Neural progenitor cell (in vitro differentiated cells): ENCODE results near the gene HPSE2. TPM values are rescaled to one million over a fixed set of nuclear protein-coding genes. Genes with fewer than 3 reads are reported as not detected.

Source experiments
- DNase-seq: peaks from one replicate; pipeline ENCODE4 v3.0.0-alpha.2; 2016; ENCODE audit warnings: low spot score
- H2AFZ ChIP-seq: fragments of 200-600 bp; sonication (generic); replicated peaks from 2 replicates; pipeline ENCODE4 v1.6.1; 2016; ENCODE audit warnings: antibody characterized with exemption
- H3F3A ChIP-seq: fragments of 200-600 bp; sonication (generic); 2 replicates; pipeline ENCODE4 v1.6.1; 2016; ENCODE audit warnings: antibody characterized with exemption, low read depth
- H3K27ac ChIP-seq: fragments of 200-600 bp; sonication (generic); 2 replicates; pipeline ENCODE4 v1.5.1; 2016; ENCODE audit warnings: mild to moderate bottlenecking
- H3K27me3 ChIP-seq: fragments of 200-600 bp; sonication (generic); 2 replicates; pipeline ENCODE4 v1.6.1; 2016; ENCODE audit warnings: mild to moderate bottlenecking, moderate library complexity
- H3K36me3 ChIP-seq: fragments of 200-600 bp; sonication (generic); 2 replicates; pipeline ENCODE4 v1.5.1; 2016
- H3K4me1 ChIP-seq: fragments of 200-600 bp; sonication (generic); 2 replicates; pipeline ENCODE4 v1.6.1; 2016; ENCODE audit warnings: mixed run types
- H3K4me2 ChIP-seq: fragments of 200-600 bp; sonication (generic); 2 replicates; pipeline ENCODE4 v1.6.1; 2016
- H3K4me3 ChIP-seq: fragments of 200-600 bp; sonication (generic); 2 replicates; pipeline ENCODE4 v1.5.1; 2016
- H3K79me2 ChIP-seq: fragments of 200-600 bp; sonication (generic); 2 replicates; pipeline ENCODE4 v1.6.1; 2016; ENCODE audit warnings: low read depth
- H3K9ac ChIP-seq: fragments of 200-600 bp; sonication (generic); 2 replicates; pipeline ENCODE4 v1.6.1; 2016
- H3K9me3 ChIP-seq: fragments of 200-600 bp; sonication (generic); 2 replicates; pipeline ENCODE4 v1.5.1; 2016; ENCODE audit warnings: low read depth
- H4K20me1 ChIP-seq: fragments of 200-600 bp; sonication (generic); 2 replicates; pipeline ENCODE4 v1.6.1; 2016; ENCODE audit warnings: low read depth
- H3K27ac Mint-ChIP-seq: 3 replicates; pipeline ENCODE4 v1.8.0; 2021; ENCODE audit warnings: mixed read lengths
- H3K27me3 Mint-ChIP-seq: 2 replicates; pipeline ENCODE4 v1.8.0; 2022; ENCODE audit warnings: low read depth, mild to moderate bottlenecking, inconsistent platforms, moderate library complexity, mixed read lengths; ENCODE audit not compliant: insufficient read depth
- H3K36me3 Mint-ChIP-seq: 3 replicates; pipeline ENCODE4 v1.8.0; 2021; ENCODE audit warnings: mixed read lengths
- H3K4me1 Mint-ChIP-seq: 3 replicates; pipeline ENCODE4 v1.8.0; 2021; ENCODE audit warnings: mixed read lengths
- H3K4me3 Mint-ChIP-seq: 3 replicates; pipeline ENCODE4 v1.8.0; 2021; ENCODE audit warnings: mild to moderate bottlenecking, moderate library complexity, mixed read lengths
- H3K9me3 Mint-ChIP-seq: 3 replicates; pipeline ENCODE4 v1.8.0; 2020; ENCODE audit warnings: mixed read lengths
- EZH2 ChIP-seq: fragments of 200-600 bp; sonication (generic); IDR thresholded peaks from 2 replicates; pipeline ENCODE4 v1.6.1; 2017; ENCODE audit warnings: antibody characterized with exemption, mild to moderate bottlenecking, moderate library complexity
- EZH2phosphoT487 ChIP-seq: fragments of 200-600 bp; sonication (generic); IDR thresholded peaks from 2 replicates; pipeline ENCODE4 v1.6.1; 2017; ENCODE audit warnings: antibody characterized with exemption
- total RNA-seq: library from RNA; depleted of rRNA; stranded (reverse); fragments of >200 nt; gene quantifications from 2 replicates; pipeline ENCODE4 v1.2.3, GENCODE V29; 2015; ENCODE audit warnings: low replicate concordance
- TF ChIP-seq, protein P1 (sequence below): fragments of 200-600 bp; sonication (generic); IDR thresholded peaks from 2 replicates; pipeline ENCODE4 v1.5.1; 2017; ENCODE audit warnings: antibody characterized with exemption, mild to moderate bottlenecking

The HPSE2 gene
- total RNA-seq, 1 donor from 2014 or later, result 3.4 TPM

DNA sequence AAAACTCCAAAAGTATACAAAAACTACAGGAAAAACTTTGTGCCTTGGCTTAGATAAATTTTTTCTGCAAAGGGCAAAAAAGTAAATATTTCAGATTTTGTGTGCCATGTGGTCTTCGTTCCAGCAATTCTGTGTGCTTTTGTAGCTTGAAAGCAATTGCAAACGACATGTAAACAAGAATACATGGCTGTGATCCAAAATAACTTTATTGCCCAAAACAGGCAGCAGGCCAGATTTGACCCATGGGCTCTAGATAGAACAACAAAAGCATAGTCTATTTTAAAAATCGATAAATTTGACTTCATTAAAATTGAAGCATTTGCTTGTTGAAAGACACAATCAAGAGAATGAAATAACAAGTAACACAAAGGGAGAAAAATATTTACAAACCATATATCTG, 336.6 kb downstream of the HPSE2 start:
- no peak overlapping the region for H3K4me2 ChIP-seq
- no peaks in the 10 kb centered on the region for H4K20me1 ChIP-seq
- Mint-ChIP-seq H3K36me3 (no peaks in the 10 kb centered on the region), H3K27ac (no peak overlapping the region), H3K4me1 (no peaks in the 10 kb centered on the region), H3K27me3 (no peaks in the 10 kb centered on the region), H3K9me3 (no peaks in the 10 kb centered on the region), H3K4me3 (no peak overlapping the region)
- no peak overlapping the region for H3K4me3 ChIP-seq
- H3K9ac ChIP-seq, result no peak overlapping the region
- H3F3A ChIP-seq, result no peaks in the 10 kb centered on the region
- DNase-seq, result no peak
- peaks cover 3% of the 10 kb centered on the region for H3K36me3 ChIP-seq
- H3K79me2 ChIP-seq, result no peaks in the 10 kb centered on the region
- TF ChIP-seq, protein P1, sequence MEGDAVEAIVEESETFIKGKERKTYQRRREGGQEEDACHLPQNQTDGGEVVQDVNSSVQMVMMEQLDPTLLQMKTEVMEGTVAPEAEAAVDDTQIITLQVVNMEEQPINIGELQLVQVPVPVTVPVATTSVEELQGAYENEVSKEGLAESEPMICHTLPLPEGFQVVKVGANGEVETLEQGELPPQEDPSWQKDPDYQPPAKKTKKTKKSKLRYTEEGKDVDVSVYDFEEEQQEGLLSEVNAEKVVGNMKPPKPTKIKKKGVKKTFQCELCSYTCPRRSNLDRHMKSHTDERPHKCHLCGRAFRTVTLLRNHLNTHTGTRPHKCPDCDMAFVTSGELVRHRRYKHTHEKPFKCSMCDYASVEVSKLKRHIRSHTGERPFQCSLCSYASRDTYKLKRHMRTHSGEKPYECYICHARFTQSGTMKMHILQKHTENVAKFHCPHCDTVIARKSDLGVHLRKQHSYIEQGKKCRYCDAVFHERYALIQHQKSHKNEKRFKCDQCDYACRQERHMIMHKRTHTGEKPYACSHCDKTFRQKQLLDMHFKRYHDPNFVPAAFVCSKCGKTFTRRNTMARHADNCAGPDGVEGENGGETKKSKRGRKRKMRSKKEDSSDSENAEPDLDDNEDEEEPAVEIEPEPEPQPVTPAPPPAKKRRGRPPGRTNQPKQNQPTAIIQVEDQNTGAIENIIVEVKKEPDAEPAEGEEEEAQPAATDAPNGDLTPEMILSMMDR, result no peak
- TF ChIP-seq EZH2, result no peak
- TF ChIP-seq EZH2phosphoT487, result no peak
- no peaks in the 10 kb centered on the region for H3K4me1 ChIP-seq
- no peak overlapping the region for H2AFZ ChIP-seq
- no peak overlapping the region for H3K27ac ChIP-seq
- no peaks in the 10 kb centered on the region for H3K27me3 ChIP-seq
- H3K9me3 ChIP-seq, result no peaks in the 10 kb centered on the region

DNA sequence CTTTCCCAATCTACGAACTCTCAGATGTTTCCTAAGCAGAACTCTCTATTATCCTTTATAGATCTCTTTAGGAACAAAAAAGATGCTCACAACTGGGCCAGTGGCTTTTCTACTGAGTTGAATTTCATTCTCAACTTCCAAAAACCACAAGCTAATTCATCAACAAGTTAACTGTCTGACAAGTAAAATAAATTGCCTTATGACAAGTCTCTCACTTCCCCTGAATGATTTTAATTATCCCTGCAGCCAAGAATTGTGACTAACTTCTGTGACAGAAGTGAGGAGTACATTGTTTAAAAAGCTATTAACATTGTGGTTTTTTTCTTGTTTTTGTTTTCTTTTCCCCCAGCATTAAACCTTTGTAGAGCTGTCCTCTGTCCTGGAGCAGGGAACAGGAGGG, 343.1 kb downstream of the HPSE2 start:
- H3K9me3 Mint-ChIP-seq, result no peaks in the 10 kb centered on the region
- no peak overlapping the region for H3K27ac Mint-ChIP-seq
- H3K36me3 Mint-ChIP-seq, result no peaks in the 10 kb centered on the region
- no peaks in the 10 kb centered on the region for H3K9me3 ChIP-seq
- no peaks in the 10 kb centered on the region for H3K79me2 ChIP-seq
- DNase-seq, result no peak
- H3K27me3 ChIP-seq, result no peaks in the 10 kb centered on the region
- H3K9ac ChIP-seq, result no peak overlapping the region
- TF ChIP-seq EZH2phosphoT487 (no peak), EZH2 (no peak)
- TF ChIP-seq, protein P1, result no peak
- H3K4me2 ChIP-seq, result no peak overlapping the region
- peaks cover 2% of the 10 kb centered on the region for H3K27me3 Mint-ChIP-seq
- peaks cover 3% of the 10 kb centered on the region for H3K36me3 ChIP-seq
- no peaks in the 10 kb centered on the region for H3F3A ChIP-seq
- H3K4me1 ChIP-seq, result no peaks in the 10 kb centered on the region
- H3K4me3 ChIP-seq, result no peak overlapping the region
- no peak overlapping the region for H3K4me3 Mint-ChIP-seq
- no peaks in the 10 kb centered on the region for H4K20me1 ChIP-seq
- no peak overlapping the region for H3K27ac ChIP-seq
- H3K4me1 Mint-ChIP-seq, result no peaks in the 10 kb centered on the region
- no peak overlapping the region for H2AFZ ChIP-seq

DNA sequence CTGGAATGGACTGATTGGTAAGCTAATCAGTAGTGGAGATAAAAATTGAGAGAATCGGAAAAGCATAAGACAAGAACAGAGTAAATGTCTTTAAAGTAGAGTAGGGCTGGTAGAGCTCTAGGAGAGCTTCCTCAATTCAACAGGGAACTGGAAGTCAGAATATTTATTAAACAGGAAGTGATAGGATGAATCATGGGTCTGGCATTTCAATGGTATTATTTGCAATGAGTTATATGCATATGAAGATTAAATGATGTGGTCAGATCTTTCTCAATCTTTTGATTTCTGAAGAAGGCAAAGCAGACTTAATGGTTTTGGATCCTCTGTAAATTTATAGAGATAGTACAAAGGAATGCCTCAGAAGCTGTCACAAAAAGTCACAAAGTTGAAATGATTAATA, 349.0 kb downstream of the HPSE2 start:
- Histone ChIP-seq H3K4me2 (no peak overlapping the region), H3K9me3 (no peaks in the 10 kb centered on the region), H4K20me1 (no peaks in the 10 kb centered on the region), H3K27me3 (no peaks in the 10 kb centered on the region), H3K4me3 (no peak overlapping the region), H3K9ac (no peak overlapping the region), H3K4me1 (peaks cover 3% of the 10 kb centered on the region), H3K27ac (no peak overlapping the region), H3K79me2 (no peaks in the 10 kb centered on the region), H2AFZ (peak overlapping the region; percentile 33), H3K36me3 (no peaks in the 10 kb centered on the region), H3F3A (no peaks in the 10 kb centered on the region)
- H3K9me3 Mint-ChIP-seq, result no peaks in the 10 kb centered on the region
- no peaks in the 10 kb centered on the region for H3K4me1 Mint-ChIP-seq
- H3K4me3 Mint-ChIP-seq, result no peak overlapping the region
- no peak overlapping the region for H3K27ac Mint-ChIP-seq
- H3K27me3 Mint-ChIP-seq, result peaks cover 2% of the 10 kb centered on the region
- TF ChIP-seq, protein P1, result no peak
- TF ChIP-seq EZH2phosphoT487, result no peak
- no peak for TF ChIP-seq EZH2
- no peak for DNase-seq
- H3K36me3 Mint-ChIP-seq, result no peaks in the 10 kb centered on the region

DNA sequence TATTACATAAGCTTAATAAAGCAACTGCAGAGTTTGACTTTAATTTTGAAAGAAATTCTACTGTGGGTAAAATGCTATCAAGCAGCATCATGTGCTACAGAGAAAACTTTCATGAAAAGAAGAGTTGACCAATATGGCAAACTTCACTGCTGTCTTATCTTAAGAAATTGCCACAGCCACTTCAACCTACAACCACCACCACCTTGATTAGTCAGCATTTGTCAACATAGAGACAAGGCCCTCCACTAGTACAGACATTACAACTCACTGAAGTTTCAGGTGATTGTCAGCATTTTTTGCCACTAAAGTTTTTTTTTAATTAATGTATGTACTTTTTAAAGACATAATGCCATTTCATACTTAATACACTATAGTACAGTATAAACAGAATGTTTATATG, 350.3 kb downstream of the HPSE2 start:
- H3K4me1 ChIP-seq, result peaks cover 3% of the 10 kb centered on the region
- H3K4me3 ChIP-seq, result no peak overlapping the region
- Mint-ChIP-seq H3K27ac (no peak overlapping the region), H3K27me3 (peaks cover 2% of the 10 kb centered on the region), H3K4me3 (no peak overlapping the region), H3K9me3 (no peaks in the 10 kb centered on the region), H3K4me1 (no peaks in the 10 kb centered on the region), H3K36me3 (no peaks in the 10 kb centered on the region)
- no peaks in the 10 kb centered on the region for H3K27me3 ChIP-seq
- no peak overlapping the region for H3K4me2 ChIP-seq
- H3K36me3 ChIP-seq, result no peaks in the 10 kb centered on the region
- no peaks in the 10 kb centered on the region for H3K9me3 ChIP-seq
- H3K27ac ChIP-seq, result no peak overlapping the region
- H3K79me2 ChIP-seq, result no peaks in the 10 kb centered on the region
- no peak overlapping the region for H2AFZ ChIP-seq
- H4K20me1 ChIP-seq, result no peaks in the 10 kb centered on the region
- no peak for DNase-seq
- H3K9ac ChIP-seq, result no peak overlapping the region
- TF ChIP-seq EZH2phosphoT487 (no peak), EZH2 (no peak)
- TF ChIP-seq, protein P1, result no peak
- no peaks in the 10 kb centered on the region for H3F3A ChIP-seq
